ENCODE results near the gene AAK1. TPM values are rescaled to one million over a fixed set of nuclear protein-coding genes. Genes with fewer than 3 reads are reported as not detected.

The AAK1 gene
- total RNA-seq, 4 donors from 2014 or later: 15.5 to 28.1 (median 24.4) TPM

DNA sequence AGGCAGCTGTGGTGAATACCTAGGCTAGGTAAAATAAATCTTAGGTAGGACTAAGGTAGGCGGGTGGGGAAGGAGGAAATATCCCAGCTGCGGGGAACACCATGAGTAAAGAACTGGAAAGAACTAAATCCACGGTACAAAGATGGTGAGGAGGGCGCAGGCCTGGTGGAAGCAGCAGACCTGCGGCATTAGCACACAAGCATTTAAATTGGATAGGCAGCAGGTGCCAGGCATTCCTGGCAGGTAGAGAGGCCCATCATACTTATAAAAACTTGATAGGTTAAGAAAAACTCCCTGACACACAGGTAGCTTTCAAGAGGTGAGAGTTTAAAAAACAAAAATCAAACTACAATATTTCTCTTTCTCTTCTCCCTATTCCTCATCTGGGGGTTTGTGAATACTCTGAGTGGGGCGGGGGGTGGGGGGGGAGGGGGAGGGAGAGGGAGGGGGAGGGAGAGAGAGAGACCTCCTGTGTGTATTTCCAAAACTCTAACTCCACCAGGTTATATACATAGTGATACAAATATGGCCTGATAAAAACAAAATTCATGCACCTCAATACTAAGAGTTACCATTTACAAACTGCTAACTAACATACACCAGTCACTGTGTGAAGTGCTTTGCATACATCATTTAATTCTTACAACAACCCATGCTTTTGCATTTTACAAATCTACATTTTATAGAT is 13.5 kb downstream of the AAK1 start:
- H3K4me3 ChIP-seq (ENCODE audit: low read depth, poor library complexity, severe bottlenecking): no peak overlapping the region
- no peak for DNase-seq (ENCODE audit: low spot score in 2 of 2)
- intact Hi-C loops (cut with DNase I; ENCODE audit: low total_unique reads): no loop called here
- WGBS, 2 donors: 76 to 80% methylated on average over 6 of the region's 6 CpGs
- TF ChIP-seq, protein P1, sequence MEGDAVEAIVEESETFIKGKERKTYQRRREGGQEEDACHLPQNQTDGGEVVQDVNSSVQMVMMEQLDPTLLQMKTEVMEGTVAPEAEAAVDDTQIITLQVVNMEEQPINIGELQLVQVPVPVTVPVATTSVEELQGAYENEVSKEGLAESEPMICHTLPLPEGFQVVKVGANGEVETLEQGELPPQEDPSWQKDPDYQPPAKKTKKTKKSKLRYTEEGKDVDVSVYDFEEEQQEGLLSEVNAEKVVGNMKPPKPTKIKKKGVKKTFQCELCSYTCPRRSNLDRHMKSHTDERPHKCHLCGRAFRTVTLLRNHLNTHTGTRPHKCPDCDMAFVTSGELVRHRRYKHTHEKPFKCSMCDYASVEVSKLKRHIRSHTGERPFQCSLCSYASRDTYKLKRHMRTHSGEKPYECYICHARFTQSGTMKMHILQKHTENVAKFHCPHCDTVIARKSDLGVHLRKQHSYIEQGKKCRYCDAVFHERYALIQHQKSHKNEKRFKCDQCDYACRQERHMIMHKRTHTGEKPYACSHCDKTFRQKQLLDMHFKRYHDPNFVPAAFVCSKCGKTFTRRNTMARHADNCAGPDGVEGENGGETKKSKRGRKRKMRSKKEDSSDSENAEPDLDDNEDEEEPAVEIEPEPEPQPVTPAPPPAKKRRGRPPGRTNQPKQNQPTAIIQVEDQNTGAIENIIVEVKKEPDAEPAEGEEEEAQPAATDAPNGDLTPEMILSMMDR (IDR thresholded peaks at IDR 0.05): no peak

DNA sequence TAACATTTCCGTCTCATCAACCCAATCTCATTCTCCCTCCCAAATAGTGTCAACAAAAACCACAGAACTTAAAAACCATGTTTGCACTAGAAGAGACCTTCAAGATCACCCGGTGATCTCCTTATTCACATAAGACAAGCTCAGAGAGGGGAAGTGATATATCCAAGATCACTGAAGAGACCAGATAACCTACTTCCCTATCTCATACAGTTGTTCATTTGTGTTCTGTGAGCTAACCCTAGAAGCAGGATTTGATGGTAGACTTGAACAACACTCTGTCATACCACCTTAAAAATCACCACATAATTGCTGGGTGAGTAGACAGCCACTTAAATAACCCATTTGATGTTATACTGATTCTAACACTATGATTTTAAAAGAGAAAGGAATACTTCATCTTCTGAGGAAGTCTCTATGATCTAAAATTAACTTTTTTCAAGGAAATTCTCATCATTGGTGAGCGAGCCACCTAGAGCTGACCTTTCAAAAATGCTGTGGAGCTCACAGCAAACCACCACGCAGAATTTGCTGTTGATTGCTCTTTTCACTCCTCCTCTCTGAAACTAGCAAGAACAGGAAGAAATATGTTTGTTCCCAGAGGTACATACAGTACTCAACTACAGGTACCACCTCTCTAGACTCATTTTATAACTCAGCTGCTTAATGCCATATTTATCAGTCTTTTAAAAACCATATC is 15.1 kb downstream of the AAK1 start:
- 82 to 89% methylated on average over 4 of the region's 4 CpGs for WGBS, 2 donors
- no peak overlapping the region for H3K4me3 ChIP-seq (ENCODE audit: low read depth, poor library complexity, severe bottlenecking)
- no peak for TF ChIP-seq POLR2A (IDR thresholded peaks at IDR 0.05)
- TF ChIP-seq, protein P1 (IDR thresholded peaks at IDR 0.05): no peak
- intact Hi-C loops (cut with DNase I; ENCODE audit: low total_unique reads): no loop called here
- no peak for DNase-seq (ENCODE audit: low spot score in 2 of 2)

DNA sequence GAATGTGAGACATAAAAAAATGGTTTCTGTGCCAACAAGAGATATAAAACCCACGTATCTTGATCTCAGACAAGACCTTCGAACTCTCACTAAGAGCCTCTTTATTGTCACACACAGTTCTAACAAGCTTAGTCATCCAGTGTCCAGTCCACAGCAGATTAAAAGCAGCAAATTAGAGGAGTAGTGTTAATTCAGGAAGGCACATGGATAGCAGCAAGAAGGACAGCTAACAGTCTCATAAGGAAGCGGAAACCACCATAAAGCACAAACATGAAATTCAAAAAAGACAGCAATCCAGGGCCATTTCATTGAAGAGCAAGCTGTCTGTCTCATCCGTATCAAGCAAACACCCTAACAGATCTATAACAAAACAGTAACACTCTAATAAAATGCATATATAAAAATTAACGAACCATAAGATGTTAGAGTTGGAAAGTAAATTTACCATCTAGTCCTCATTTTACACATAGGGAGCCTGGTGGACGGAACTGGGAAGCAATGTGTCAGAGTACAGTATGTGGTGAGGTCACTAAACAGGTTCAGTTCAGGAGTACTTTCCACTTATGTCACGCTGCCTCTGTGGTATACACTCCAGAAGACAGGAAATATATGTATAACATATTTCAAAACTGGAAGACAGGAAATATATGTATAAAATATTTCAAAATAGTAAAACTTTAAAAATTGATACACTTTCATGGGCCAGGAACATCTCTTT is 18.3 kb downstream of the AAK1 start:
- whole genome bisulfite sequencing, 2 donors: 85 to 95% methylated on average over 7 of the region's 7 CpGs
- intact Hi-C loops (cut with DNase I; ENCODE audit: low total_unique reads): no loop called here
- TF ChIP-seq POLR2A (IDR thresholded peaks at IDR 0.05): no peak
- TF ChIP-seq, protein P1 (IDR thresholded peaks at IDR 0.05): no peak
- no peak for DNase-seq (ENCODE audit: low spot score in 2 of 2)
- H3K4me3 ChIP-seq (ENCODE audit: low read depth, poor library complexity, severe bottlenecking): no peak overlapping the region

DNA sequence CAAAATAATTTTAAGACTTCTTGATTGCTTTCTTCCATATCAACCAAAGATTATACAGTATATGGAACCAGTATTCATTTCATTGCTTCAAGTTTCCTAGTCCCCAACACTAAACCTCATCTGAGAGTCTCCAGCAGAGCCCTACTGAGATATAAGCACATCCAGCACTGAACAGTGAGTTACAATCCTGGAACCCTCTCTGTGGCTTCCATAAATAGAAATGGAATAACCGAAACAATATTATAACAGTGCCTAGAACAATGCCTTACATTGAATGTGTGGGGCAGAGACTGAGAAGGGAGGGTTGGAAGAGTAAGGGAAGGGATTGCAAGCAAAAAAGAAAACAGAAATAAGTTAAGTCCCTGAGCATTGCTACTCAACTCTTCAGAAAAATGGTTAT is 18.9 kb downstream of the AAK1 start:
- WGBS, 2 donors: 80 to 88% methylated on average over 1 of the region's 1 CpG
- no peak for DNase-seq (ENCODE audit: low spot score in 2 of 2)
- no peak overlapping the region for H3K4me3 ChIP-seq (ENCODE audit: low read depth, poor library complexity, severe bottlenecking)
- intact Hi-C loops (cut with DNase I; ENCODE audit: low total_unique reads): no loop called here
- TF ChIP-seq POLR2A (IDR thresholded peaks at IDR 0.05): no peak
- TF ChIP-seq, protein P1 (IDR thresholded peaks at IDR 0.05): no peak

DNA sequence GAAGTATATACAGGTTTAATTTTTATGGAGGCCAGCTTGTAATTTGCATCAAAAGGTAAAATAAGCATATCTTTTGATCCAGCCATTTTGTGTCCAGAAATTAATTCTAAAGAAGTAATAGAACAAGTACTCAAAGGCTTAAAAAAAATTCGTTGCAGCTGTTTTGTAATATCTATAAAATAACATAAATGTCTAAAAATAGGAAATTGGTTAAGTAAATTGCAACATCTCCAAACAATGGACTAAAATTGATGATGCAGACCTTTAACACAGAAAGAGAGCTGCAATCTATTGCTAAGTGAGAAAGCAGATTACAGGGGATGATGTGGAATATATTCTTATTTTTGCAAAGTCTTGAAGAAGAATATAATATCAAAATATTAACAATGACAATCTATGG is 19.4 kb downstream of the AAK1 start:
- intact Hi-C loops (cut with DNase I; ENCODE audit: low total_unique reads): no loop called here
- DNase-seq (ENCODE audit: low spot score in 2 of 2): no peak
- TF ChIP-seq POLR2A (IDR thresholded peaks at IDR 0.05): no peak
- TF ChIP-seq, protein P1 (IDR thresholded peaks at IDR 0.05): no peak
- WGBS, 2 donors: 56 to 68% methylated on average over 1 of the region's 1 CpG
- H3K4me3 ChIP-seq (ENCODE audit: low read depth, poor library complexity, severe bottlenecking): no peak overlapping the region

Data from lower leg skin (tissue), 4 donors.